Natural killer cell treated with Interleukin-12 subunit alpha and Interleukin-12 subunit beta and Interleukin-15 and Interleukin-18, amount 100 ng/mL, for 72 hours (primary cell): ENCODE results near the gene CENPC. TPM values are rescaled to one million over a fixed set of nuclear protein-coding genes. Genes with fewer than 3 reads are reported as not detected.
A peak's percentile ranks its signal among the peaks of the same experiment; 100 is the strongest.

Experiments used
- ATAC-seq, 2 donors: fragments of 150-1000 bp; cut with Tn5 transposase in 1 of 2; sonication (Bioruptor Pico), chemical (Tn5 transposase) in 1 of 2; 2 replicates each; pipeline ENCODE4 v1.10.0; 2021
- DNase-seq: peaks from one replicate; pipeline ENCODE4 v3.0.0; 2022; ENCODE audit warnings: low spot score
- H3K27ac Mint-ChIP-seq, 2 donors: 1 replicate in 1 of 2; 2 replicates in 1 of 2; pipeline ENCODE4 v1.8.0; 2022; ENCODE audit warnings: mixed read lengths in 2 of 2, mild to moderate bottlenecking in 1 of 2, moderate library complexity in 1 of 2
- H3K27me3 Mint-ChIP-seq, 2 donors: 1 replicate in 1 of 2; 2 replicates in 1 of 2; pipeline ENCODE4 v1.8.0; 2022; ENCODE audit warnings: mixed read lengths in 2 of 2
- H3K36me3 Mint-ChIP-seq: one replicate; pipeline ENCODE4 v1.8.0; 2022; ENCODE audit warnings: mixed read lengths
- H3K4me1 Mint-ChIP-seq, 2 donors: 1 replicate in 1 of 2; 2 replicates in 1 of 2; pipeline ENCODE4 v1.8.0; 2022; ENCODE audit warnings: low read depth in 2 of 2, mixed read lengths in 2 of 2, mild to moderate bottlenecking in 1 of 2
- H3K4me3 Mint-ChIP-seq: one replicate; pipeline ENCODE4 v1.8.0; 2022; ENCODE audit warnings: mixed read lengths
- H3K9me3 Mint-ChIP-seq: 2 replicates; pipeline ENCODE4 v1.8.0; 2022; ENCODE audit warnings: mixed read lengths
- total RNA-seq, 2 donors: library from RNA; stranded (reverse); gene quantifications; one replicate each; pipeline ENCODE4 v1.2.3, GENCODE V29; 2022

The CENPC gene, protein sequence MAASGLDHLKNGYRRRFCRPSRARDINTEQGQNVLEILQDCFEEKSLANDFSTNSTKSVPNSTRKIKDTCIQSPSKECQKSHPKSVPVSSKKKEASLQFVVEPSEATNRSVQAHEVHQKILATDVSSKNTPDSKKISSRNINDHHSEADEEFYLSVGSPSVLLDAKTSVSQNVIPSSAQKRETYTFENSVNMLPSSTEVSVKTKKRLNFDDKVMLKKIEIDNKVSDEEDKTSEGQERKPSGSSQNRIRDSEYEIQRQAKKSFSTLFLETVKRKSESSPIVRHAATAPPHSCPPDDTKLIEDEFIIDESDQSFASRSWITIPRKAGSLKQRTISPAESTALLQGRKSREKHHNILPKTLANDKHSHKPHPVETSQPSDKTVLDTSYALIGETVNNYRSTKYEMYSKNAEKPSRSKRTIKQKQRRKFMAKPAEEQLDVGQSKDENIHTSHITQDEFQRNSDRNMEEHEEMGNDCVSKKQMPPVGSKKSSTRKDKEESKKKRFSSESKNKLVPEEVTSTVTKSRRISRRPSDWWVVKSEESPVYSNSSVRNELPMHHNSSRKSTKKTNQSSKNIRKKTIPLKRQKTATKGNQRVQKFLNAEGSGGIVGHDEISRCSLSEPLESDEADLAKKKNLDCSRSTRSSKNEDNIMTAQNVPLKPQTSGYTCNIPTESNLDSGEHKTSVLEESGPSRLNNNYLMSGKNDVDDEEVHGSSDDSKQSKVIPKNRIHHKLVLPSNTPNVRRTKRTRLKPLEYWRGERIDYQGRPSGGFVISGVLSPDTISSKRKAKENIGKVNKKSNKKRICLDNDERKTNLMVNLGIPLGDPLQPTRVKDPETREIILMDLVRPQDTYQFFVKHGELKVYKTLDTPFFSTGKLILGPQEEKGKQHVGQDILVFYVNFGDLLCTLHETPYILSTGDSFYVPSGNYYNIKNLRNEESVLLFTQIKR
- 10 to 100 TPM; 31.5 to 43.5 TPM for total RNA-seq

DNA sequence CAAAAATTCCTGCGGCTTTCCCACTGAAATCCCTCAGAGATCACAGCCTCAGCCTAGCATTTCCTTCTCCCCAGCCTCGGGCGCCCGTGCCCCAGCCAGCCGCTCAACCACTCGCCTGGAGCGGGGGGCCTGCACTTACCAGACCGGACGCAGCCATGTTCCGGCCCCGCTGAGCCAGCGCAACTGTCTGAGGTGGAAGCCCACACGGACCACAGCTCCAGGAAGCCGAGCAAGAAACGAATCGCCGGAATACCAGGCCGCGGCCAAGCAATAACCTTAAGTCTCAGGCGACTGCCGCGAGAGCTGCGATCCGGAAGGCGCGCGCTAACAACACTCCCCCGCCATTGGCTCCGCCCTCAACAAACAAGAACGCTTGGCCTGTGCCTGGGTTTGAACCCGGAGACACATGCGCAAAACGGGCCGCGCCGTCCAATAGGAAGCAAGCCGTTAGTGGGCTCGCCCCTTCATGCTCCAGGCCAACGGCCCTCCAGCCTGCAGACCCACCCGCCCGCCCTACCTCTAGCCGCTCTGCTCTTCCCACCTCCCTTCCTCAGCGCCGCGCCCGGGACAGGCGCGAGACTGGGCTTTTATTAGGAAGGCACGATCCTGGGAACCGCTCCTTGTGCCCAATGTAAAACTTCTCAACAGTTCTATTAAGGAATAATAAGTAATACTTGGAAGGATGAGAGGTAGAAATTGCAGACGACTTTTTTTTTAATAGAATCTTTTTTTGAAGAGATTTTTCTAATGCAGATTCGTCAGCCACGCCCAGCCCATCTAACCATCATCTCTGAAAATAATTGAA lies at the start of gene CENPC:
Gene CENPC, minus strand, starts transcription at position 305 of the 805 bp plus-strand sequence. Its CDS starts 148 bp downstream, at position 157.
- no peaks in the 10 kb centered on the region for H3K9me3 Mint-ChIP-seq
- ATAC-seq (peak; percentile 98), DNase-seq (peak; percentile 96)
- H3K4me3 Mint-ChIP-seq, result peak within 1 kb of the TSS; percentile 100
- peak within 1 kb of the TSS; percentile 99 to 100 for H3K27ac Mint-ChIP-seq
- H3K4me1 Mint-ChIP-seq, result peaks cover 19 to 35% of the 10 kb centered on the region in 2 donors
- peaks cover 24% of the 10 kb centered on the region for H3K36me3 Mint-ChIP-seq
- H3K27me3 Mint-ChIP-seq, result no peaks in the 10 kb centered on the region

DNA sequence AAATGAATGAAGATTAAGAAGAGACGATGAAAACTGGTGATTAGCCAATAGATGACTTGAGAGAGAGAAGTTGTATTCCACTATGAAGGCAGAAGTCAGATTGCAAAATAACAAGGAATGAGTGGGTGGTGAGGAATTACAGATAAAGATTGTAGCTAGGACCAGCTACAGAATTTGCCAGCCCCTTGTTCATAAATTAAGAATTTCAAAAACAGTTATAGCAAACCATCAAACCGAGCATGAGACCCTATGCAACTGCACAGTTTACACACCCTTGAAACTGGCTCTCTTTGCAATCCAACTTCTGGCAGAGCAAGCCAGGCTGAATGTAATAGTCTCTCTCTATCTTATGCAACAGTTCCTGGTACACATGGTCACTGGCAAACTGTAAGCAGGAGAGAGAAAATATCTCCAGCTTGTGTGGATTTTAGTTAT lies 48.5 kb upstream of the CENPC start:
- no peak for DNase-seq
- no peaks in the 10 kb centered on the region for H3K27me3 Mint-ChIP-seq
- H3K36me3 Mint-ChIP-seq, result peaks cover 18% of the 10 kb centered on the region
- no peaks in the 10 kb centered on the region for H3K4me1 Mint-ChIP-seq
- H3K4me3 Mint-ChIP-seq, result no peak overlapping the region
- no peak for ATAC-seq
- H3K27ac Mint-ChIP-seq, result no peak overlapping the region
- no peaks in the 10 kb centered on the region for H3K9me3 Mint-ChIP-seq

DNA sequence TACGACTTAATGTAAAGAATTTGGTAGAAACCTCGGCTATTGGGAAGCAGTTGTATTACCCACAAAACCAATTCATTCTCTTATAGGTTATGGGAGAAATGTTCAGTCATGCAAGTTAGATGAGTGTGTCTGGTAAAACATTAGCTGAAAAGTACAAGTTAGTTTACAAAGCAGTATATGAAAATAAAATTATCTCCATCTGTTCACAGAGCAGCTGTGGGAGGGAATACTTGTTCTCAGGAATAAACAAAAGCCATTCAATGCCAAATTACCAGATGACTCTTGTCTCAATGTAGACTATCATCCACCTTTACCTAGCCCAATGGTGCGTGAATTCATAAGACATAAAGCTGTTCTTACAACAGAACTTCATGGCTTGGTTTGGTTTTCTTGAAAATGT lies 41.9 kb upstream of the CENPC start:
- DNase-seq (no peak), ATAC-seq (no peak)
- Mint-ChIP-seq H3K4me1 (no peaks in the 10 kb centered on the region), H3K36me3 (no peaks in the 10 kb centered on the region), H3K4me3 (no peak overlapping the region), H3K9me3 (no peaks in the 10 kb centered on the region), H3K27me3 (no peaks in the 10 kb centered on the region), H3K27ac (no peak overlapping the region)

DNA sequence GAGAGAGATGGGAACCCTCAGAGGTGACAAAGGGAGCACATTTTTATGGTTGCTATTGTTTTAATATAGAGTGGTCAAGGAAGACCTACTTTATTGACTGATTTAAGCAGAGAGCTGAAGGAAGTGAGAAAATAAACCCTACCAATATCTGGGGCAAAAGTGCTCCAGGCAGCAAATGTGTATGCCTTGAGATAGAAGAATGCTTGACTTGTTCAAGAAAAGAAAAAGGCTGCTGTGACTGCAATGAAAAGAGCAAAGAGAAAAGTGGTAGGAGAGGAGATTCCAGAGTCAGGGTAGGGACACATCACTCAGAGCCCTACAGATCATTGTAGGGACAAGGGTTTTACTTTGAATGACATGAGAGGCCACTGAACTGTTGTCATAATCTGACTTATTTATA lies 39.2 kb upstream of the CENPC start:
- Mint-ChIP-seq H3K4me3 (no peak overlapping the region), H3K27ac (no peak overlapping the region), H3K27me3 (no peaks in the 10 kb centered on the region), H3K4me1 (peaks cover 10 to 15% of the 10 kb centered on the region in 2 donors), H3K9me3 (no peaks in the 10 kb centered on the region), H3K36me3 (no peaks in the 10 kb centered on the region)
- no peak for ATAC-seq
- no peak for DNase-seq

DNA sequence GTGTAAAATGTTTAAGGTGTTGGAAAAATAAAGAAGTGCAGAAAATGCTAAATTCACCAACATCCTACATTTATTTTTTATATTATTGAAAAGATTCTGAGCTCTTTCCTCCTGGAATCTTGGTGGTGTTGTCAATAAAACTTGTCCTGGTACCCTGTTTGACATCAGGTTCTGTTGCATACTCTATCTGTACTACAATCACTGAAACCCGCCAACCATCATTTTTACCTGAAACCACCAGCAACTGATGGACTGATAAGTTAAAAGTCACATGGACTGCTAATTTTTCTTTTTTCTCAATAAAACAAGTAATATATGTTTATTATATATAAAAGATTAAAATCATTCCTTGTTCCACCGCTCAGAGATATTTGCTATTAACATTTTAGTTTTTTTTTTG lies 36.6 kb upstream of the CENPC start:
- no peak for ATAC-seq
- H3K4me1 Mint-ChIP-seq, result peaks cover 10 to 15% of the 10 kb centered on the region in 2 donors

DNA sequence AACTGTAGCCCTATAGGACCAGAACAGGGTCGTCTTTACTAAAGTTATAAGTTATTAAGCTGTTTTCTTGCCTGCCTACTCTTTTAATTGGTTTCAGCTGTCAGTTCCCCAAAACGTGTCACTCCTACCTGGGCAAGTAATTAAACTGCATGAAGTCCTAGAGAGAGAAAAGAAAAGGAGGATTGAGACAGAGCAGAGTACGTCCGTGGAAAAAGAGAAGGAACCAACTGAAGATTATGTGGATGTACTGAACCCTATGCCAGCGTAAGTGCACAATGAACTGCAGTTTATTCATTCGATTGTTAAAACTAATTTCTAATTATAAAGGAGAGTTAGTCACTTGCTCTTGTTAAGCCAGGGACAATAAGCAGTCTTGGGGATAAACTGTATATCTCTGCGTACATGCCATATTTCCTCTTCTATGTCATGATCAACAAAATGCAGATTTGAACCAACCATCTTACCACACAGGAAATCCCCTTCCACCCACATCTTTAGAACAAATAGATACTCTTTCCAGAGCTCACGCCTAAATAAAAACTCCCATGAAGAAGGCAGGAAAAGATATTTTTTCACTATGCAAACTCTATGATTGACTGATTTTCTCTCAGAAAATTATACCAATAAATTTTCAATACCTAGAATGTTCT lies 36.0 kb upstream of the CENPC start:
- ATAC-seq, result peak; percentile 61
- no peaks in the 10 kb centered on the region for H3K9me3 Mint-ChIP-seq
- H3K27ac Mint-ChIP-seq, result peak overlapping the region; percentile 9 to 53
- DNase-seq, result no peak
- peak overlapping the region; percentile 42 for H3K4me3 Mint-ChIP-seq
- H3K36me3 Mint-ChIP-seq, result no peaks in the 10 kb centered on the region
- H3K4me1 Mint-ChIP-seq, result peaks cover 10 to 15% of the 10 kb centered on the region in 2 donors
- H3K27me3 Mint-ChIP-seq, result no peaks in the 10 kb centered on the region

More for the DNA sequence above, 36.6 kb upstream of the CENPC start:
- no peaks in the 10 kb centered on the region for H3K27me3 Mint-ChIP-seq
- H3K36me3 Mint-ChIP-seq, result no peaks in the 10 kb centered on the region
- no peak for DNase-seq
- H3K9me3 Mint-ChIP-seq, result no peaks in the 10 kb centered on the region
- H3K27ac Mint-ChIP-seq, result peak overlapping the region; percentile 9 to 53
- H3K4me3 Mint-ChIP-seq, result peak overlapping the region; percentile 42

DNA sequence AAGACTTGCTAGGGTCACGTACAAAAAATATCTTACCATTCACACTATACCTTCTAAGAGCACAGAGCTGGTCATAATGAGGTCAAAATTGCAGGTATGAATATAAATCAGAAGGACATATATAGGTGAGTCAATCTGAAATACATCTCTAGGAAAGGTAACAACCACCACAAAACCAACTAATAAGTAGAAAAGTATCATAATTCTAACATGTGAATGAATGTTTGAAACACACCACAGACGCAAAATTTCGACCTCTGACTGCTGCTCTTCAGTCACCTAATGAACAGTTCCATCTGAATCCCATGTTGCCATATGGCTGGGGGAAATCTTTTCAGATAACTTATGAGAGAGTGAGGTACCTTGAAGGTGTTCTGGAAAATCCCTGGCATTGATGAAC lies 35.3 kb upstream of the CENPC start:
- Mint-ChIP-seq H3K27me3 (no peaks in the 10 kb centered on the region), H3K4me3 (no peak overlapping the region), H3K4me1 (peaks cover 15 to 17% of the 10 kb centered on the region in 2 donors), H3K27ac (peak overlapping the region in 1 of 2 donors; percentile 53), H3K9me3 (no peaks in the 10 kb centered on the region), H3K36me3 (no peaks in the 10 kb centered on the region)
- DNase-seq (no peak), ATAC-seq (no peak)

DNA sequence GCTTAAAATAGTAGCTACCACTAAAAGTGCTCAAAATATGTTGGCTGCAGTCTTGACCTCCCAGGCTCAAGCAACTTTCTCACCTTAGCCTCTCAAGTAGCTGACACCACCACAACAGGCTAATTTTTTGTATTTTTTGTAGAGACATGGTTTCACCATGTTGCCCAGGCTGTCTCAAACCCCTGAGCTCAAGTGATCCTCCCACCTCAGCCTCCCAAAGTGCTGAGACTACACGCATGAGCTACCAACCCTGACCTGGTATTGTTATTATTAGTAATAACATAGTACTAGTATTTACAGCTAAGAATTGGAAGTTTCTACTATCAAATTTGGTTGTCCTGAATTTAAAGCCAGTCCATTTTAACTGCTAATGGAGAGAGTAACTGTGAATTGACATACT lies 31.2 kb upstream of the CENPC start:
- no peak overlapping the region for H3K27ac Mint-ChIP-seq
- no peak for ATAC-seq
- H3K4me3 Mint-ChIP-seq, result no peak overlapping the region
- peaks cover 17 to 33% of the 10 kb centered on the region in 2 donors for H3K4me1 Mint-ChIP-seq
- no peak for DNase-seq
- no peaks in the 10 kb centered on the region for H3K36me3 Mint-ChIP-seq
- no peaks in the 10 kb centered on the region for H3K27me3 Mint-ChIP-seq
- H3K9me3 Mint-ChIP-seq, result no peaks in the 10 kb centered on the region

DNA sequence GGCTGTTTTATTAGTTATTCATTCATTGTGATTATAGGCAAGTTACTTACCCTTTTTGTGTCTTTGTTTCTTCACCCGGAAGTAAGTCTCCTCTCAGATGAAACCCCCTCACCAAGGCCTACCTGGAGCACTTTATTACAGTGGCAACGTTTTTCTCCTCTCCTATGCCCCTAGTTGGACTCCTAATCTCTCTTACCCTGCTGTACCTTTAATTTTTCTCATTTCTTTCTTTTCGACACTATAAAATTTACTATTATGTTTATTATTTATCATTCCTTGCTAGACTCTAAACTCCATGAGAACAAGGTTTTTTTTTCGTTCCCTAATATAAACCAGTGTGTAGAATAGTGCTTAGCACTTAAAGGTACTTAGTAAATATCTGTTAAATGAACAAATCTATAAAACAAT lies 30.8 kb upstream of the CENPC start:
- no peaks in the 10 kb centered on the region for H3K9me3 Mint-ChIP-seq
- ATAC-seq, result no peak
- no peaks in the 10 kb centered on the region for H3K36me3 Mint-ChIP-seq
- peak overlapping the region in 1 of 2 donors; percentile 65 for H3K27ac Mint-ChIP-seq
- peaks cover 12 to 29% of the 10 kb centered on the region in 2 donors for H3K4me1 Mint-ChIP-seq
- no peak overlapping the region for H3K4me3 Mint-ChIP-seq
- no peaks in the 10 kb centered on the region for H3K27me3 Mint-ChIP-seq
- DNase-seq, result no peak

DNA sequence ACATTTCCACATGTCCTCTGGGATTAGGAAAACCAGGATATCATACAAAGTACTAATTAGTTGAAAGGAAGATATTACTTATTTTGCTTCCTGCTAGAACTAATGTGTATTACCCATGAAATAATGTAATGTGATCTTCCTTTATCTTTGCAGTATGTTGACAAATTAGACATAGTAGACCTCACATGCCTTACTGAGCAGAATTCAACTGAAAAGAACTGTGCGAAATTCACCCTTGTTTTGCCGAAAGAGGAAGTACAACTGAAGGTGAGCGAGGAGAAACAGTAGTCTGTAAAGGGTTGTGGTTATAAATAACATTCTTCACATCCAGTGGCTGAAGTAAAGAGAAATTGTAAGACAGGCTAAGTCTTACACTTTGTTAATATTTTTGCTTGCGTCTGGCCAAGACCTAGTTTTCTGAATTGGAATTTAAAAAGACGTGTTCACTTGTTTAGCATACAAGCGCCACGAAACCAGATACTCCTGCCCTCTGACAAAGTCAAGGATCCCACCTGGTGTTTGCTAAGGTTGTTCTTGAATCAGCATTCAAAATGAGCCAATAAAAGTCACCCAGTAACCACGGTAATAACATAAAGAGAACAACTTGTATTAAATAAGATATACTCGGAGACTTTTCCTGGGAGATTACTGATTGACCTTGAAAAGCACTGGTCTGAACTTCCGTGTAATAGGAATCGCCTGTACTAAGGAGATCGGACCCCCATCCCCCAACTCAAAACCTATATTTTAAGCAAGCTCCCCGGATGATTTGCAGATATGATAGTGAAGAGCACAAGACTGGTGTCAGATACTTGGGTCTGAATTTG lies 30.1 kb upstream of the CENPC start:
- Mint-ChIP-seq H3K9me3 (no peaks in the 10 kb centered on the region), H3K4me3 (peak overlapping the region; percentile 44), H3K27me3 (no peaks in the 10 kb centered on the region), H3K27ac (peak overlapping the region; percentile 43 to 65), H3K36me3 (no peaks in the 10 kb centered on the region), H3K4me1 (peaks cover 11 to 23% of the 10 kb centered on the region in 2 donors)
- ATAC-seq, result no peak
- no peak for DNase-seq

DNA sequence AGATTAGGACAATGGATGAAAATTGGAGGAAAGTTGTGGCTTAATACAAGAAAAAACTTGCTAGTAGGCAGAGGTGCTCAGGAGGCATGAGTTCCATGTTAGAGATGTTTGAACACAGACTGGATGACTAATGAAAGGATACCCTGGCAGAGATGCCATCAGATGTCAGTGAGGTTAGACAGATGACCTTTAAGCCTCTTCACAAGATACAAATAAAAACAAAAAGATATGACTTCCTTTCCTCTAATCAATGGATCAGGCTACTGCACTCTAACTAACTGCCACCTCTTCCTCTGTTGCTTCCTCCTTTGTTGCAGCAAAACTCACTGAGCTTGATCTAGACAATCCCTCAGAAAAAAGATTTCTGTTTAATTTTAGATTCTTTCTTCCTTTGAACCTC lies 27.9 kb upstream of the CENPC start:
- DNase-seq, result no peak
- no peak overlapping the region for H3K27ac Mint-ChIP-seq

DNA sequence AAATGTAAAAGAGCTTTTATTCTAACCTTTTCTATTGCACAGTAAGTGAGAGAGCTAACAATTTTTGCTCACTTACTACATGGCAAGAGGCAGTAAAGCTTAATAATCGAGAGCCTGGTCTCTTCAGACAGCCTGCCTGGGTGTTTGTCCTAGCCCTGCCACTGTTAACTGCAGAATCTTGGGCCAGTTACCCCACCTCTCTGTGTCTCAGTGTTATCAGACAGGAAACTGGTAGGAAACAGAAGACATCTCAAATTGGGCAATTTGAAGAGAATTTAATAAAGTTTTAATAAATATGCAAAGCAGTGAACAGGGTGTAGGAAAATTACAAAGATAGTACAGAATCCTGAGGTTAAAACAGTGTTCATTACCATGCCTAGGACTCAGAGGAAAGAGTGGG lies 26.7 kb upstream of the CENPC start:
- Mint-ChIP-seq H3K4me1 (peaks cover 17 to 22% of the 10 kb centered on the region in 2 donors), H3K36me3 (no peaks in the 10 kb centered on the region), H3K27ac (no peak overlapping the region), H3K27me3 (no peaks in the 10 kb centered on the region), H3K9me3 (no peaks in the 10 kb centered on the region), H3K4me3 (no peak overlapping the region)
- DNase-seq (no peak), ATAC-seq (no peak)

More for the DNA sequence above, 27.9 kb upstream of the CENPC start:
- no peaks in the 10 kb centered on the region for H3K27me3 Mint-ChIP-seq
- ATAC-seq, result peak in 1 of 2 donors; percentile 62
- no peaks in the 10 kb centered on the region for H3K9me3 Mint-ChIP-seq
- peaks cover 13 to 22% of the 10 kb centered on the region in 2 donors for H3K4me1 Mint-ChIP-seq
- no peaks in the 10 kb centered on the region for H3K36me3 Mint-ChIP-seq
- no peak overlapping the region for H3K4me3 Mint-ChIP-seq
